Activated CD8-positive, alpha-beta memory T cell treated with anti-CD3 and anti-CD28 coated beads for 24 hours (primary cell): ENCODE data around the gene MYO6.

Source experiments
- DNase-seq: peaks from one replicate; pipeline ENCODE4 v3.0.0-alpha.2; 2020

The MYO6 gene

DNA sequence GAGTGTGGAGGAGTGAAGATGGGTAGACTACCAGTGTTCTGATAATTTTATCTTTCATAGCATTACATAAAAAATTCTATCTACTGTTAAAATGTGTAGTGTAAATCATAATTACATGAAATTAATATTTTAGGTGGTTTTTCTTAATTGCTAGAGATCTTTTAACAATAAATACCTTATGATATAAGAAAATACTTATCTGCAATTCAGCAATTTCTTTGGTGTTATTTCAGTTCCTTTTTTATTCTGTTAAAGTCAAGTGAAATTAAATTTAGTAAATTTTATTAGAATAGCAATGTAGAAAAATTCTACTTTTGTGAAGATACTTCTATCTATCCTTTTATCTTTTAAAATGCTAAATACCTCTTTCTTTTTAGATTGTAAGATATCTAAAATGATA, 219.1 kb downstream of the MYO6 start:
- DNase-seq: no peak
